ENCODE measurements around the gene LSMEM2.

GRCh38 chr3:50241163-50241562 lies 37.7 kb upstream of the LSMEM2 start:
- TF ChIP-seq TAF1 (IDR thresholded peaks at IDR 0.05; ENCODE audit: low read depth, low read length), result no peak
- TF ChIP-seq POLR2AphosphoS5 (IDR thresholded peaks at IDR 0.05; ENCODE audit: low read depth, low read length), result no peak
- TF ChIP-seq POLR2A (IDR thresholded peaks at IDR 0.05; ENCODE audit: low read depth, low read length), result no peak

All from GM12891 (cell line).